GM21367 (cell line): Measurements from ENCODE around the gene NME7.
"Not testable (repeated sequence)": the region's sequence is repeated elsewhere in the genome, so short reads cannot be mapped to it uniquely, and the experiment has no call there.

Experiments used
- ATAC-seq: cut with Tn5 transposase; IDR thresholded peaks from one replicate; pipeline ENCODE4 v1.9.1; 2021; ENCODE audit not compliant: unreplicated experiment

The NME7 gene

GRCh38 chr1:169130683-169131082 is 236.9 kb downstream of the NME7 start:
- ATAC-seq, result no peak

DNA sequence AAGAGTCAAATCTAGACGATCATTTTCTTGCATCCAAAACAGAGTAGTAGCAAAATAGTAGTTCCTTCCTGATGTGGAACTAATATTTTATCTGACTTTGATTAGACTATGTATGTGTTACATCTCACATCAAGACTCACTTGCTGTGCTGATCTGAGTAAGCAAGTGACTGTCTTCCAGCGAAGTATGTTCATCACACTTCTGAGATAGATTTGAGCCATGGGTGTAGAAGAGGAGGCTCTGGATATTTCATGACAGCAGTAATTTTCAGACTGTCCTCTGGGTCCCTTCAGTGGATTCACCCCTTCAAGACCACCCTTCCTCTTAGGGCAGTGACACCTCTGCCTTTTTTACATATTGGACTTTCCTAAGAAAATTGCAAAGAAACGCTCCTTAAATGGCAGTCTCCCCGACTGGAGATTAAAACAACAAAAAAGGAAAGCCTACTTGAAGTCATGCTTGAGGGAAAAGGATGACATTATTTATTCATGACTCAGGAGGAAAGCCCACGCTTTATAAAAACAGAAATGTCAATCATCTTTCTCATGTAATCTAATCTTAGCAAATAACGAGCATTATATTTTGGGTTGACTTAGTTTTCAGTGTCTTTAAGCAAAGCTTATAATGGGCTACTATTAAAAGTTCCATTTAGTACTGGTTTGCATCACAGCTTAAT is 238.3 kb downstream of the NME7 start:
- no peak for ATAC-seq

- no peak for ATAC-seq
These were observed 239.0 kb downstream of the NME7 start for GRCh38 chr1:169128562-169128961.

GRCh38 chr1:169127305-169127704 is 240.3 kb downstream of the NME7 start:
- no peak for ATAC-seq

DNA sequence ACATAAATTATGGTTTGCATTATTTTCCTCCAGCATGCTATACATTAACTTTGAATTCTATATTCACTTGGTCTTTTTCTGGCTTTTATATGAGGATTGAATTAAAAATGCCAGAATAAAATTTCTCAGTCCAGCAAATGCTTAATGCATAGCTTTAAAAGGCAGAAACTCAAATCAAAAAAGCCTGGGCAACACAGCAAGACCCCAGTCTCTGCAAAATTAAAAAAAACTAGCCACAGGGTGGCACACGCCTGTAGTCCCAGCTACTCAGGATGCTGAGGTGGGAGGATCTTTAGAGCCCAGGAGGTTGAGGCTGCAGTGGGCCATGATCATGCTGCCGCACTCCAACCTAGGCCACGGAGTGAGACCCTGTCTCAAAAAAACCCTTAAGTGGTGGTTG is 241.3 kb downstream of the NME7 start:
- ATAC-seq, result no peak

- not testable (repeated sequence) for ATAC-seq
These were observed 242.0 kb downstream of the NME7 start for GRCh38 chr1:169125597-169125996.

DNA sequence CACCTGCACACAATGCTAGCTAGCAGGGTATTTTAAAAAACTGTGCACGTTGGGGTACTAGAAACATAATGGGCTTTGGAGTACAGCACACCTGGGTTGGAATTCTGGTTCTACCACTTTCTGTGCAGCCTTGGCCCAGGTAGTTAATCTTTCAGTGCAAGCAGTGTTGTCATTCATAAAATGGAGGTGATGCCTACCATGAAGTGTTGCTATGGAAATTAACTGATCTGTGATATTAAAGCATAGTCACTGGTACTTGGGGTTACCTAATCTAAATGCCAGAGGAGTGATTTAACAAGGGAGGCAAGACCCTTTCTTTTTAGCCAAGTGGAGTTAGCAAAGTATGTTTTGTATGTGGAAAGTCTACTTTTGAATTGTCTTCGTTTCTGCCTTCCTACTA is 243.1 kb downstream of the NME7 start:
- no peak for ATAC-seq

DNA sequence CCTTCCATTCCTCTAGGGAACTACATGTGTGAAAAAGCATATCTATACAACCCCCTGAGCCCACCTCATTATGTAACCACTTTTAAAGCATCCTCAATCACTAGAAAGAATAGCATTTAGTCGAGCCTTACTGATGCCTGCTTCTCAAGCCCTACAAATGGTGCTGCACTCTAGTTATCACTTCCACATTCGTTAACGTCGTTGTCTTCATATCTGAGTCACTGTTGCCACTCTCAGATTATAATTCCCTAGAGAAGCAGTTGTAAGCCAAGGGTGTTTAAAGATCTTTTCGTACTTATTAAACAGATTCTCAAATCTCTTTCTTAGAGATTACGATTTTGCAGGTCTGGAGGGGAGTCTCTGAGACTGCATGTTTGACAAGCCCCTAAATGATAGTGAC is 244.6 kb downstream of the NME7 start:
- ATAC-seq, result peak; percentile 61

GRCh38 chr1:169121146-169121923 is 246.3 kb downstream of the NME7 start:
- ATAC-seq, result no peak

GRCh38 chr1:169120066-169120465 is 247.5 kb downstream of the NME7 start:
- ATAC-seq, result no peak

DNA sequence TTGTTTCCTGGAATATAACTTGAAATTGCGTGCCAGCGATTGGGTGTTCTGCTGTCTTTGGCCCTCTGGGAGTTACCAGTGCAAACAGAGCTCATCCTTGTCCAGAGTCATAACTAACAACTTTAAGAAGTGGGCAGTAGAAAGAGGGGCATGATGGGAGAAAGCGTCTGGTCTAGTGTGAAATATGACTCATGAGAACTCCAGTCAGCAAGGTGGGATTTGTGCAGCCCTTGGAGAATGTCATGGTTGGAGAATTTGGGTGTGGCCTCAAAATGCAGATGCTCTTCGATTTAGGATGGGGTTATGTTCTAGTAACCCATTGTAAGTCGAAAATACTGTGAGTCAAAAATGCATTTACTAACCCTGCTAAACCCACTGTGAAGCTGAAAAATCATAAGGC is 248.2 kb downstream of the NME7 start:
- ATAC-seq, result no peak

GRCh38 chr1:169118227-169118626 is 249.4 kb downstream of the NME7 start:
- no peak for ATAC-seq

DNA sequence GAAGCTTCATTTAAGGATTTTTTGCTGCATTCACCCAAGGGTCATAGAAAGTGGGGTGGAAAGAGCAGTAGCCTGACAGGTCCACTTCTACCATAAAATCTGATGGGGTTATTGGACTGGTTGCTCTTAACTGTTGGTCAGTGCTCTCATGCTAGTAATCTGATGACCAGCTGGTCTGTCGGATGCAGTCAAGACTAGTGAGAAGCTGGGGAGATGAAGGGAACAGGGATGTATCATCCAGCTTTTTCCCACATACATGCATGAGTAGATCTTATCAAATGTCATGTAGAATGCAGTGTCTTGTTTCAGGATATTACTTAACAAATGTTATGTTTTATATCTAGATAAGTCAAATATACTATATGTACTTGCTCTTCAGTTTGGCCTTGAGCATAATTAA is 250.0 kb downstream of the NME7 start:
- ATAC-seq, result no peak

DNA sequence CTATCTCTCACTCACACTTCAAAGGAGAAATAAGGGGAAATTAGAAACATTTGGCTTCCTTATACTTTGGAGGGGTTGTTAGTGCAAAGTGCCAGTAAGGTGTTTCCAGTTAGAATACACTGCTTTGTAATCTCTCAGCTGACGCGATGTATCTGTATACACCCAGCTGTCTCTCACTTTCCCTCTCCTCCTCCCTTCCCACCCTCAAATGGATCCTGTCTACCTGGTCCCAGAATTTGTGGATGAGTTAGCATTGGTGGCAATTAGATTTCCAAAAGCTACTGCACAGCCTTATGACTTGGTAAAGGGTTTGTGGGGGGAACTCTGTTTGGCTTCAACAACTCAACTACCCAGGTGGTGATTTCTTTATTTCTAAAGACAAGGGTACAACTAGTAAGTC is 250.6 kb downstream of the NME7 start:
- no peak for ATAC-seq

DNA sequence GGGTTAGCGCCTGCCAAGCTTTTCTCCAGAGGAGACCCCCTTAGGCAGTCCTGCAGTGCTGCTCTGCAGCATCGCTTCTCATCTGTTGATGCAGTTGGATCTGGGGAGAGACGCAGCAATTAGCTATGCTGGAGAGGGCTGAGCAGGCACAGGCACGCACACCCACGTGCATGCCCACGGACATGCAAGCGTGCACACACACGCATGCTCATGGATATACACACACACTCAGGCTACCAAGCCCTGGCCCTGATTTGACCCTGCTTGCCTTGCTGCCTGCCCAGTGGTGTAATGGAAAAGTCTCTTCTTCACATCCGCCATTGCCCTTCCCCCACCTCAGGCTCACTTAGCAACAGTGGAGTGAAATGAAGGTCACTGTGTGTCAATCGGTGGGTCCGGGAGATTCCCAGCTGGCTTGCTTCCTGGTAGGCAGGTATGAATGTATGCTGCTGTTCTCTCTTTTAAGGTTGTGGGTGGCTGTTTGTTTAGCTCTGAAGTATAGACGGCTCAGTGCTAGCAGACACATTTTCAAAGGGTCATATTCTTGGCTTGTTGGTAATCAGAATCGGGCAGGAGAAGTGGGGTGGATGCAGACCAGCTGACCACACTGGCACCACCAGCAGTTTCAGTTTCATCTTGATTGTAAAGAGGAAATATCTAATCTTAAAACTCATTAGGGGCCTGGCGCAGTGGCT is 251.6 kb downstream of the NME7 start:
- ATAC-seq, result no peak

GRCh38 chr1:169113613-169114119 is 253.9 kb downstream of the NME7 start:
- no peak for ATAC-seq

DNA sequence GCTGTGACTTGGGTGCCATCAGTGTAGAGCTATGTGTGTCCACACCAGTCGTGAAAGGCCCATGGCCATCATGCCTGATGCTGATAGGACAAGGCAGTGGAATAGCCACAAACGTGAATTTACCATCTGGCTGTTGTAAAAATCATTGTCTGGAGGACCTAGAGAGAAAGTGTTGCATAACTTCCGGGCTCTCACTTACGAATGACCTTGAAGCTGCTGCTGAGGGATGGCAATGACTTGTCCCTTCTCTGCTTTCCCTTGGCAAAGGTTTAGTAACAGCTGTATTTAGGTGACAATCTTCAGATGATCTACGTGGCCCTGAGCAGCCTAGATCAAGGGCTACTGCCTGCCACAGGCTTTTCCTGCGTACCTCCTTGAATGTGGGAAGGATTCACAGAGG is 255.4 kb downstream of the NME7 start:
- no peak for ATAC-seq

GRCh38 chr1:169111472-169111871 is 256.1 kb downstream of the NME7 start:
- ATAC-seq, result no peak

- ATAC-seq, result no peak
These were observed 256.7 kb downstream of the NME7 start for GRCh38 chr1:169110689-169111447.

DNA sequence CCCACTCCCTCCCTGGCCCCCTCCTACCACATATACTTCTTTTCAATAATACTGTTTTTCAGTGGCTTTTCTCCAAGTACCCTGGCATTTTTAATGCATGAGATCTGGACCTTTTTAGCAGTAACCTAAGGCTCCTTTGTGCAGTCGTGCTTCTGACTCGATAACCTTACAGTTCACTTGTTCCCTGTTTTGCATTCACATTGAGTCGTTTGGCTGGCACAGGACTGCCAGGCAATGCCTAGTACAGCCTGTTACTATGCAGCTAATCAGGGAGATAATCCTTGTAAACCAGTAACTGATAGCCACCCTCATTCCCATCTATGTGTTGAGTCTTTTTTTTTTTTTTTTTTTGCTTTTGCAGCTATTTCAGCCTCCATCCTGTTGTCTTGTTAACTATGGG is 257.4 kb downstream of the NME7 start:
- no peak for ATAC-seq

GRCh38 chr1:169109561-169110134 is 257.9 kb downstream of the NME7 start:
- no peak for ATAC-seq
